KG1 (cell line): ENCODE results near the gene RPL7A.
"Not testable (repeated sequence)": the region's sequence is repeated elsewhere in the genome, so short reads cannot be mapped to it uniquely, and the experiment has no call there.

Experiments used
- DNase-seq: peaks from one replicate; lab custom pipeline; 2025; lab: John Stamatoyannopoulos, UW

Gene RPL7A

GRCh38 chr9:133347985-133348717 is at the start of gene RPL7A, which contains the start of gene MED22:
Gene RPL7A, plus strand, starts transcription at chr9:133348218. Its CDS starts 26 bp downstream, at chr9:133348244.
Gene MED22, minus strand, starts transcription at chr9:133348131. Its CDS starts 1,469 bp downstream, at chr9:133346662.
- DNase-seq, result peak; percentile 87

DNA sequence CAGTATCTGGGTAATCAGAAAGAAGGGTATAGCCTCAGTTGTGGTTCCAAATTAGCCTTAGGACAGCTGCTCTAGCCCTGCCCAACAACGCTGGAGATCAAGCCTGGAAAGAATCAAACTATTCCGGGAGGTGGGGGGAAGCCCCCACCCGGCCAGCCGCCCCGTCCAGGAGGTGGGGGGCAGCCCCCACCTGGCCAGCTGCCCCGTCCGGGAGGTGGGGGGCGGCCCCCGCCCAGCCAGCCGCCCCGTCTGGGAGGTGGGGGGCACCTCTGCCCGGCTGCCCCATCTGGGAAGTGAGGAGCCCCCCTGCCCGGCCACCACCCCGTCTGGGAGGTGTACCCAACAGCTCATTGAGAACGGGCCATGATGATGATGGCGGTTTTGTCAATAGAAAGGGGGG is 48.0 kb upstream of the RPL7A start:
- not testable (repeated sequence) for DNase-seq

- no peak for DNase-seq
Measured at GRCh38 chr9:133301253-133302230, 46.5 kb upstream of the RPL7A start.

DNA sequence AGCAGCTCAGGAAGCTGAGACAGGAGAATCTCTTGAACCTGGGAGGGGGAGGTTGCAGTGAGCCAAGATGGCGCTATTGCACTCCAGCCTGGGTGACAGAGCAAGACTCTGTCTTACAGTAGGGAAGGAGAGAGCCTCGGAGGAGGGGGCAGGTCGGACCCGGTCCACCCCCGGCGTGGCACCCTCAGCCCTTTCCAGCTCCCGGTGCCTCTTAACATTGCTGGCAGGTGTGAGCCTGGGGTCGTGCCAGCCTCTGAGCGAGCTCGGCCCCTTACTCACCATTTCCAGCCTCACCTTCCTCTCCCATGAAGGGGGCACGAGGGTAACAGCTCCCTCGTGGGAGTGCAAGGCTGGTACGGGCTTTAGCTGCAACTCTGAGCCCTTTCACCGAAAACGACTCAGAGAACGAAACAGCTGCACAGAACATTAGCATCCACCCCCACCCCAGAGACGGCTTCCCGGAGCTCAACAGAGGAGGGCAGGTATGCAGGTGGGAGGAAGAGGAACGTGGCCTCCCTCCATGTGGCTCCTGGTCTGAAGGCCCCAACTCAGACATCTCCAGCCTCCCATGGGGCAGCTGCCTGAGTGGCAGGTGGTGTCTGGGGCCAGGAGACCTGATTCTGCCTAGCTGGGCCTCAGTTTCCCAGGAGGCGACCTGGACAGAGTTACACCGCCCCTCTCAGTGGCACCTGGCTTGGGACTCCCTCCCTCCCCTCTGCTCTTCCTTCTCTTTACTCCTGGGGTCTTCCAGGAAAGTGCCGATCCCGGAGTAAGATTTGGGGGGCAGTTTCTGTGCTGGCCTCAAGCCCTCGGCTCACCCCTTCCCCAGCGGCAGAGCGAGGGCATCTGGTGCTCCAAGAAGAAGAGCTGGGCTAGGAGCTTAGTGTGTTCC is 44.5 kb upstream of the RPL7A start:
- DNase-seq, result no peak

DNA sequence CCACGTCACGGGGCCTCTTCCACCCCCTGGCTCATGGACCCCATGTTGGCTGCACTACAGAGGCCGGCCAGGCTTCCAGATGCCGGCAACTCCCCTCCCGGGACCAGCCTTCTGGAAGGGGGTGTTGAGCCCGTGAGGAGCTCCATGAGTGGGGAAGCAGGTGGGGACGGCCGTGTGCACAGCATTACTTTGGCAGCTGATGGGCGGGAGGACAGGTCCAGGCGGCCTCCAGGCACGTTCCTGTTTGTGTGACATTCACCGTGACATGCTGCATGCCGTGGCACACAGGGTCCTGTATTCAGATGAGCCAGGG is 43.9 kb upstream of the RPL7A start:
- DNase-seq, result no peak

DNA sequence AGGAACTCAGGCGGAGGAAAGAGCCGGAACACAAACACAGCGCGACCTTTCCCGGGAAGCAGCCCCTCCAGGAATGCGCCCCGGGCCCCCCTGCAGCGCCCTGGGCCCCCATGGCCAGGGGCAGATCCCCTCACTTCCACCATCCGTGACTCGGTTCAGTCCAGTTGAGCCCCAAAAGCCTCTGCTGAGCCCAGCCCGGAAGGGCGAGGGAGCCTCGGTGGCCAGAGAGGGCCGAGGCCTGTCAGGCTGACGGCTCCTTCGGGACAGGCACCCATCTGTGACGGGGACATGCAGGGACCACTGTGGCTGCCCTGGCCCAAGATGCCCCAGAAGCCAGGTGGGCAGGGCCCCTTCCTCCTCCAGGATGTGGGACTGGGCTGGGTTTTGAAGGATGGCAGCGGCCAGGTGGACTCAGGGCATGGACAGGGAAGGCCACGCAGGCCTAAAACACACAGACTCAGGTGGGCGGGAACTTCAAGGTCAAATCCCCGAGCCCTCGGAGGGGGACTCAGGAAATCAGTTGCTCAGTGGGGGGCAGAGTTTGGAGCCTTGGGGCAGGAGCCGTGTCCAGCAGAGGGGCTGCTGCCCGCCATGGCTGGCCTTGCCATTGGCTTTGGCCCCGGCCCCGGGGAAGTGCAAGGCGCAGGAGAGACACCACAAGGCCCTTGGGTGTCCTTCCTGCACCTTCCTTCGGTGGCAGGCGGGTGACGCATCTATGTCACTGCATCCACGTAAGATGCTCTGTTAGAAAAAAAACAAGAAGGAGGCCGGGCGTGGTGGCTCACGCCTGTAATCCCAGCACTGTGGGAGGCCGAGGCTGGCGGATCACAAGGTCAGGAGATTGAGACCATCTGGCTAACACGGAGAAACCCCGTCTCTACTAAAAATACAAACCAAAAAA is 43.3 kb upstream of the RPL7A start:
- no peak for DNase-seq

- no peak for DNase-seq
Measured at GRCh38 chr9:133305731-133306130, 42.3 kb upstream of the RPL7A start.

DNA sequence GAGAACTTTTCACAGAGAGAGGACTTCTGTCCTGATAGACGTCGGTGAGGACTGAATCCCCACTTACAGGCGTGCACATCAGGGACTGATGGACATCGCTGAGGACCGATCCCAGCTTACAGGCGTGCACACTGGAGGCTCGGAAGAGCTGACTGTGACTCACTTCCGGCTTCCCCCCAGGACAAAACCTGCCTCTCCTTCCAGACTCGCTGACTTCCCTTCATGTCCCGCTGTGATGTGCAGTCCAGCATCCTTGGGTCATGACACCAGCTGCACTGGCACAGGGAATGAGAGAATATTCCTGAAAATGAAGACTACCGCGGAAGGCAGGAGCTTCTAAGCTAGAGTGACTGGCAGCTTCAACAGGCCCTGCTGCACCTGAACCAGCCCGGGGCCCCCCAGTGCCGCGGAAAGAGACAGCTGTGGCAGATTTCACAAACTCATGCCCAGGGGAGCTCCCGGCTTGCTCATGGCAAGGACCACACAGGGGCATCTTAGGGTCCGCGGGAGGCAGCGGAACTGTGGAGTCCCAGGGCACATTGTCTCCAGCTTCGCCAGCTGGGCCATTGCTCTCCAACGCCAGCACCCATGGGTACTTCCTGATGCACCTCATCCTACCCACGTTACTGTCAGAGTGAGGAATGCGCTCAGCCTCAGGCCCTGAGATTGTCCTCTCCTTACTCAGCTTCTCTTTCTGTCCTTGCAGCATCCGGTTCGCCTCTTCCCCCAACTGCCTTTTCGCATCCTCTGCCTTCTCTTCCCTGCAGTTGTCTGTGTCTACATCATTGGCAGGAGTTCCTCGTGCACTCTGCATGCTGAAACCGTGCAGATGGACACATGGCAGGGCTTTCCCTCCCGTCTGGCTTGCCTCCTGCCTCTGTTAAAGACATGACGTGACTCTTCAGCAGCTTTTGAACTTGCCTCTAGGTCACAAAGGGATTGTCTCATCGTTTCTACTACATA is 41.5 kb upstream of the RPL7A start:
- DNase-seq, result no peak

GRCh38 chr9:133307301-133307700 is 40.7 kb upstream of the RPL7A start:
- no peak for DNase-seq

- DNase-seq, result no peak
Measured at GRCh38 chr9:133309608-133310007, 38.4 kb upstream of the RPL7A start.

GRCh38 chr9:133315997-133316396 is 32.0 kb upstream of the RPL7A start:
- DNase-seq, result no peak

- DNase-seq, result not testable (repeated sequence)
Measured at GRCh38 chr9:133317551-133317950, 30.5 kb upstream of the RPL7A start.

DNA sequence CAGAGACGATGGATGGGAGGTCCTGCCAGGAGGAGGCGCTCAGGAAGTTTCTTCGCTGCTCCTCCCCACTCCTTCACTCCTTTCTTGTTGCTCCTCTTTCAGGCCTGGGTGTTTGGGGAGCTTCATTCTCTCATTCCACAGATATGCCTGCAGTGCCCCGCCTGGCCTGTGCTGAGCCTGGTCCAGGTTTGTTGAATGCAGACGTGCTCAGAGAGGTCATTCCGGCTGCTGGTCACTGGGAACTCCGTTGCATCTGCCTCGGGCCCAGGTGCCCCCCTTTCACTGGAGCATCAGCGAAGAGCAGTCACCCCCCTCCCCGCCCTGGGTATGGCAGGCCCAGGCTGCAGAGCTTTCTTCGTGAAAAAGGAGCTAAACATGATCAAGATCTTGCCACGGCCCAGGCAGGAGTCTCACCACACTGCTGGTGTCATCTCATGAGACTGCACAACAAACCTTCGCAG is 27.6 kb upstream of the RPL7A start:
- no peak for DNase-seq

DNA sequence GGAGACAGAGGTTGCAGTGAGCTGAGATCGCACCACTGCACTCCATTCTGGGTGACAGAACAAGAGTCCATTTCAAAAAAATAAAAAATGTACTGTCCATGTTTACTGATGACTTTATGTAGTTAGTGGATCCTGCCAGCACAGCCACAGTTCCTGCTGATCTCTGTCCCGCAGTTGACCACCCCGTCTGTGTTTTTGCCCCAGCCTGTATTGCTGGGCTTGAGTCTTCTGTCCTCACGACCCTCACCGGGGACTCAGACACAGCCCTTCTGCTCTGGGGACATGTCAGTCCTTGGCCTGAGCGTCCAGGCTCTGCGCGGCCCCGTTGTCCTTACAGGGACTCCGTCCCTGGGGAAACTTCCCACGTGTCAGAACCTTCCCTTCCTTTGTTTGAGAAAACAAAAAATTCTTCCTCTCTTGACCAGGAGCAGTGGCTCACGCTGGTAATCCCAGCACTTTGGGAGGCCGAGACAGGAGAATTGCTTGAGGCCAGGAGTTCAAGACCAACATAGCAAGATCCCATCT is 26.5 kb upstream of the RPL7A start:
- DNase-seq, result no peak

DNA sequence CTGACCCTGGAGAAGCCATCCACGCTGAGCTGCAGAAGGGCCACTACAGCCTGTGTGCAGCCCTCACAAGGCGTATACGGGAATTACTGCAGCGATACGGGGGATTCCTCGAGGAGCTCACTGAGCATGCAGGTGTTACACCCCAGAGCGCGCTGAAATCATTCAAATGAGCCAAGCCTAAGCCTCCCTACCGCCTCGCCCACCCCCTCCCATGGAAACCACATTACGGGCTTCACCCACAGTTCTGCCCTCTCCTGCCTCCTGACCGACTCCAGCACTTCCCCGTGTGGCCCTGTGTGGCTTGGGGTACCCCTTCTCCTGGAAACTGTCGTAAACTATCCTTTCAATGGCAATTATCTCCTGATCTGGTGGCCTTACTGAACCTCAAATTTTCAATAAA is 25.3 kb upstream of the RPL7A start:
- no peak for DNase-seq

DNA sequence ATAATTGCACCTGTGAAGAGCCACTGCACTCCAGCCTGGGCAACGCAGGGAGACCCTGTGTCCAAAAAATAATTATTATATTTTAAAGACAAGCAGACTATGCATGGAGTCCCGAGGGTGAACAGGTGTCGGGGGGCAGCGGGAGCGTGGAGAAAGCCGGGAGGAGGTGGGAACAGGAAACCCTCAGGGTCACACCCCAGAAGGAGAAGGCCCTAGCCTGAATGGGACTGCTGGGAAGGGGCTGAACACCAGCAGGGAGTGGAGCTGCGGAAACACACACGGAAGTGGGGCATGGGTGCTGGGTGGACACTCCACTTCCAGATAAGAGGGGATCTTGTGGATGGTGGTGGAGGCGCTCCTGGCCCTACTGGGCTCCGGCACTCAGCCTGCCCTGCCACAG is 24.8 kb upstream of the RPL7A start:
- DNase-seq, result no peak

DNA sequence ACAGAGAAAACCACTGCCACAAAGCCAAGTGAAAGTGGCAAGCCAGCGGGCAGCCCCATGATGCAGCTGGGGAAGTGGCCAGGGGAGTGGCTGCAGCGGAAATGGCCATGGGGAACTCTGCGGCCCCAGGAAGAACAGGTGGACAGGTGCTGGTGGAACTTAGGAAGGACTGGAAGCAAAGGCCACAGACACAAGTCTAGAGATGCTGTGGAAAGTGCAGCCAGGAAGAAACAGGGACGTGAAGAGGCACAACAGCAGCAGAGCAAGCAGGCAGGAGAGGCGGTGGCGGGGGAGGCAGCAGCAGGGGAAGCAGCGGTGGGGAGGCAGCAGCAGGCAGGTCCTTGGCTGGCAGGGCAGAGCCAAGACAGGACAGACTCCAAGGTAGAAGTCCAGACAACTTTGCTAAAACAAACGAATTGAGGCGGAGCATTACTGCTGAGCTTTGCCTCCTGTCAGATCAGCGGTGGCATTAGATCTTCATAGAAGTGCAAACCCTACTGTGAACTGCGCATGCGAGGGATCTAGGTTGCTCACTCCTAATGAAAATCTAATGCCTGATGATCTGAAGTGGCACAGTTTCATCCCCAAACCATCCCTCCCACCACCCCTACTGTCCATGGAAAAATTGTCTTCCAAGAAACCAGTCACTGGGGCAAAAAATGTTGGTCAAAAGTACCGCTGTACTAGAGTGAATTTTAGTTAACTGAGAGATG is 23.9 kb upstream of the RPL7A start:
- DNase-seq, result no peak

DNA sequence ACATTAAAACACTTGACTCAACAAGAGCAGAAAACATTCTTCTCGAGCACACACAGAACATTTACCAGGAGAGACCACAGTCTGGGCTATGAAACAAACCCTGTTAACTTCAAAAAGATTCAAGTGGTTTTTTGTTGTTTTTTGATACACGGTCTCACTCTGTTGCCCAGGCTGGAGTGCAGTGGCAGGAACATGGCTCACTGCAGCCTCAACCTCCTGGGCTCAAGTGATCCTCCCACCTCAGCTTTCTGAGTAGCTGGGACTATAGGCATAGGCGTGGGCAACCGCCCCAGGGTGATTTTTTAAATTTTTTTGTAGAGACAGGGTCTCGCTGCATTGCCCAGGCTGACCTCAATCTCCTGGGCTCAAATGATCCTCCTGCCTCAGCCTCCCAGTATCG is 21.0 kb upstream of the RPL7A start:
- DNase-seq, result not testable (repeated sequence)
